Endothelial cell of umbilical vein (primary cell): ENCODE measurements around the gene USP40. TPM values are rescaled to one million over a fixed set of nuclear protein-coding genes. Genes with fewer than 3 reads are reported as not detected.

Source experiments
- BruUV-seq: library from RNA; stranded (reverse); fragments of 400-500 nt; replicated peaks from 2 replicates; lab custom pipeline; 2021; lab: Mats Ljungman, UMichigan
- CTCF ChIA-PET: fragments of 300-600, 350-600 bp; sonication (Branson Sonifier 250); formaldehyde crosslinking; loops from one replicate; lab custom pipeline; 2021; ENCODE audit warnings: antibody characterized with exemption, inconsistent platforms; lab: Charles Lee
- POLR2A ChIA-PET: fragments of 300-600, 350-600 bp; sonication (Branson Sonifier 250); formaldehyde crosslinking; loops from one replicate; lab custom pipeline; 2021; ENCODE audit warnings: antibody characterized with exemption, inconsistent platforms; lab: Charles Lee
- DNase-seq: peaks from one replicate; pipeline ENCODE4 v3.0.0-alpha.2; 2011; ENCODE audit warnings: low read depth, low spot score
- FAIRE-seq: peaks from 2 replicates; lab custom pipeline; 2011; peaks lifted over from hg19 to GRCh38; lab: Jason Lieb, UNC
- H2AFZ ChIP-seq: 2 replicates; pipeline ENCODE4 v1.6.0; 2012; ENCODE audit warnings: low read depth, low read length, control low read depth, inconsistent platforms
- H3K27ac ChIP-seq: 2 replicates; pipeline ENCODE4 v1.5.1; 2011; ENCODE audit warnings: low read depth, mild to moderate bottlenecking, control low read depth, low read length, moderate library complexity; ENCODE audit not compliant: insufficient read depth
- H3K27me3 ChIP-seq, 2 experiments: 2 replicates each; pipeline versions ENCODE4 v1.6.0 to v1.6.1; 2011; ENCODE audit warnings: low read length in 2 of 2, mixed read lengths in 1 of 2; ENCODE audit not compliant: control insufficient read depth in 2 of 2, insufficient read depth in 2 of 2
- H3K36me3 ChIP-seq, 2 experiments: 2 replicates in 1 of 2; 3 replicates in 1 of 2; pipeline ENCODE4 v1.5.1; 2011; ENCODE audit warnings: low read length in 2 of 2, mild to moderate bottlenecking in 1 of 2, moderate library complexity in 1 of 2; ENCODE audit not compliant: control insufficient read depth in 2 of 2, insufficient read depth in 2 of 2; ENCODE audit errors: extremely low read depth in 1 of 2
- H3K4me1 ChIP-seq: 3 replicates; pipeline ENCODE4 v1.5.1; 2011; ENCODE audit warnings: mild to moderate bottlenecking, low read length; ENCODE audit not compliant: control insufficient read depth, insufficient read depth; ENCODE audit errors: extremely low read depth
- H3K4me2 ChIP-seq: 2 replicates; pipeline ENCODE4 v1.6.1; 2011; ENCODE audit warnings: low read length, control low read depth, mixed read lengths; ENCODE audit not compliant: insufficient read depth
- H3K4me3 ChIP-seq, 3 experiments: fragments of 200-600 bp in 1 of 3; sonication (generic), shearing (Covaris generic) in 1 of 3; replicated peaks in 1 of 3; 2 replicates each; pipeline ENCODE4 v1.5.1; 2011 to 2016; ENCODE audit warnings: control low read depth in 3 of 3, low read length in 3 of 3, mild to moderate bottlenecking in 2 of 3, inconsistent platforms in 1 of 3, low read depth in 1 of 3, moderate library complexity in 1 of 3; ENCODE audit not compliant: insufficient read depth in 1 of 3
- H3K79me2 ChIP-seq: 2 replicates; pipeline ENCODE4 v1.6.0; 2012; ENCODE audit warnings: low read length, inconsistent platforms; ENCODE audit not compliant: control insufficient read depth, insufficient read depth
- H3K9ac ChIP-seq: replicated peaks from 2 replicates; pipeline ENCODE3; 2011; ENCODE audit warnings: low read length, control low read depth; ENCODE audit not compliant: insufficient read depth; ENCODE audit errors: extremely low read depth
- H3K9me1 ChIP-seq: replicated peaks from 3 replicates; pipeline ENCODE4 v1.6.0; 2011; ENCODE audit warnings: mild to moderate bottlenecking, low read length; ENCODE audit not compliant: control insufficient read depth, insufficient read depth; ENCODE audit errors: extremely low read depth
- H3K9me3 ChIP-seq: replicated peaks from 2 replicates; pipeline ENCODE4 v1.5.1; 2012; ENCODE audit warnings: low read length, inconsistent platforms; ENCODE audit not compliant: control insufficient read depth, insufficient read depth
- H4K20me1 ChIP-seq: replicated peaks from 2 replicates; pipeline ENCODE3; 2011; ENCODE audit warnings: mild to moderate bottlenecking, low read length; ENCODE audit not compliant: control insufficient read depth, insufficient read depth; ENCODE audit errors: extremely low read depth
- CTCF ChIP-seq, 2 donors: IDR thresholded peaks; 1 replicate in 1 of 2; 2 replicates in 1 of 2; pipeline ENCODE4 v1.5.1; 2011; ENCODE audit warnings: low read length in 2 of 2, mild to moderate bottlenecking in 2 of 2, moderate library complexity in 2 of 2, control low read depth in 1 of 2, inconsistent platforms in 1 of 2, low read depth in 1 of 2; ENCODE audit not compliant: insufficient read depth in 1 of 2; ENCODE audit errors: extremely low read depth in 1 of 2
- EZH2 ChIP-seq: IDR thresholded peaks from 2 replicates; pipeline ENCODE4 v1.6.1; 2012; ENCODE audit warnings: borderline replicate concordance, low read depth, mild to moderate bottlenecking, moderate library complexity, low read length, inconsistent platforms; ENCODE audit not compliant: severe bottlenecking
- FOS ChIP-seq: IDR thresholded peaks from 2 replicates; pipeline ENCODE4 v1.6.1; 2011; ENCODE audit warnings: mild to moderate bottlenecking, low read length, moderate library complexity, borderline replicate concordance; ENCODE audit not compliant: insufficient read depth
- GATA2 ChIP-seq: IDR thresholded peaks from 2 replicates; pipeline ENCODE4 v1.7.0; 2011; ENCODE audit warnings: low read depth, mild to moderate bottlenecking, moderate library complexity, mixed read lengths, low read length; ENCODE audit not compliant: insufficient read length, insufficient read depth
- JUN ChIP-seq: IDR thresholded peaks from 2 replicates; pipeline ENCODE4 v1.6.1; 2011; ENCODE audit warnings: borderline replicate concordance, low read depth; ENCODE audit not compliant: insufficient read length, insufficient read depth
- MAX ChIP-seq: IDR thresholded peaks from 2 replicates; pipeline ENCODE4 v1.6.1; 2011; ENCODE audit not compliant: insufficient read depth, insufficient read length
- MYC ChIP-seq: IDR thresholded peaks from one replicate; pipeline ENCODE4 v1.6.1; 2011; ENCODE audit warnings: mild to moderate bottlenecking, low read depth, low read length
- POLR2A ChIP-seq: IDR thresholded peaks from 2 replicates; pipeline ENCODE4 v1.6.1; 2012; ENCODE audit warnings: low read depth, mild to moderate bottlenecking, control low read depth, low read length
- POLR2AphosphoS5 ChIP-seq: IDR thresholded peaks from 2 replicates; pipeline ENCODE4 v1.6.1; 2012; ENCODE audit warnings: low read depth, mild to moderate bottlenecking, control low read depth, low read length, moderate library complexity; ENCODE audit not compliant: insufficient read depth
- dilution Hi-C: fragments of 300-500 bp; cut with MboI; formaldehyde crosslinking; loops from one replicate; pipeline ENCODE4 v1.15.0; 2019; ENCODE audit warnings: low sequenced_read_pairs; ENCODE audit not compliant: extremely low pct_ligation_motif_present
- intact Hi-C: fragments of 100-400 bp; cut with micrococcal nuclease; formaldehyde crosslinking; loops from one replicate; pipeline ENCODE4 v1.10.0; 2022
- polyA plus RNA-seq, 4 experiments: library from polyadenylated mRNA; depleted of rRNA in 3 of 4; stranded (reverse) in 3 of 4; unstranded in 1 of 4; fragments of >200 nt; gene quantifications; 2 replicates each; pipeline versions ENCODE4 v1.2.1 to v1.2.3, GENCODE V29; 2011 to 2012; ENCODE audit warnings: missing spikeins in 1 of 4
- total RNA-seq: library from RNA; stranded (reverse); gene quantifications from 2 replicates; pipeline ENCODE4 v1.2.3, GENCODE V29; 2021

USP40 gene
- total and polyA plus RNA-seq, 2 donors (not counting 3 experiments of a cell fraction or from before 2014, with no cell fraction given) = 32.2 to 32.5 TPM

GRCh38 chr2:233435436-233436190 is 131.0 kb downstream of the USP40 start:
- H3K4me1 ChIP-seq = peaks cover 1% of the 10 kb centered on the region
- ChIA-PET POLR2A (no interaction called here), CTCF (interaction anchor here (1.2 to 2.5 kb wide), 2 partner anchors 8 to 13 kb away, joined by 9 to 11 read pairs; no protein-coding TSS in a partner anchor)
- no peaks in the 10 kb centered on the region for H3K79me2 ChIP-seq
- no TSS peak for BruUV-seq
- no peak overlapping the region for H3K4me3 ChIP-seq
- no peaks in the 10 kb centered on the region for H3K9me1 ChIP-seq
- H3K9me3 ChIP-seq = no peaks in the 10 kb centered on the region
- no peak overlapping the region for H3K27ac ChIP-seq
- H2AFZ ChIP-seq = no peak overlapping the region
- TF ChIP-seq EZH2 (no peak), MAX (no peak), MYC (no peak), JUN (no peak), FOS (no peak), GATA2 (no peak), CTCF (IDR thresholded peaks at IDR 0.05; ENCODE audit: extremely low read depth in 1 of 2, insufficient read depth in 1 of 2, low read depth in 1 of 2, low read length in 2 of 2) (no peak), POLR2A (no peak), POLR2AphosphoS5 (no peak)
- intact Hi-C loops (no loop called here), dilution Hi-C loops (no loop called here)
- H3K9ac ChIP-seq = no peak overlapping the region
- peaks cover 0 to 12% of the 10 kb centered on the region in 2 experiments for H3K36me3 ChIP-seq
- H3K27me3 ChIP-seq = no peaks in the 10 kb centered on the region
- no peak for FAIRE-seq
- H3K4me2 ChIP-seq = no peak overlapping the region
- H4K20me1 ChIP-seq = no peaks in the 10 kb centered on the region
- DNase-seq = no peak
